ENCODE results near the gene S100A2. TPM values are rescaled to one million over a fixed set of nuclear protein-coding genes. Genes with fewer than 3 reads are reported as not detected.

S100A2 gene
- total RNA-seq = 1.9 and 3.8 TPM in 2 replicates

GRCh38 chr1:153565529-153566374 is at the start of gene S100A2:
Gene S100A2, minus strand, starts transcription at chr1:153565844. Its CDS starts 1,967 bp downstream, at chr1:153563877.

GRCh38 chr1:153612755-153613331 is 47.2 kb upstream of the S100A2 start, which contains the start of gene S100A16:
Gene S100A16, minus strand, starts transcription at chr1:153613137. Its CDS starts 4,986 bp downstream, at chr1:153608151.

GRCh38 chr1:153548722-153549688 is 16.6 kb downstream of the S100A2 start, which contains the start of gene S100A3:
Gene S100A3, minus strand, starts transcription at chr1:153549258. Its CDS starts 773 bp downstream, at chr1:153548485.

GRCh38 chr1:153545067-153546055 is 20.3 kb downstream of the S100A2 start, which contains the start of gene S100A4:
Gene S100A4, minus strand, starts transcription at chr1:153545806. Its CDS starts 1,012 bp downstream, at chr1:153544794.

GRCh38 chr1:153540394-153541361 is 25.0 kb downstream of the S100A2 start, which contains the start of gene S100A5:
Gene S100A5, minus strand, starts transcription at chr1:153540934. Its CDS starts 743 bp downstream, at chr1:153540191.

GRCh38 chr1:153535242-153536011 is 30.2 kb downstream of the S100A2 start, which contains the start of gene S100A6:
Gene S100A6, minus strand, starts transcription at chr1:153535991. Its CDS starts 652 bp downstream, at chr1:153535339.

Other genes starting within 250 kb of the S100A2 start
- gene PGLYRP4, start 217.0 kb downstream of the S100A2 start, total RNA-seq = not detected in 2 replicates
- gene S100A9, start 208.0 kb downstream of the S100A2 start, total RNA-seq = 0.18 and 0.19 TPM in 2 replicates
- not detected in 2 replicates for gene S100A12, start 190.2 kb downstream of the S100A2 start, total RNA-seq
- not detected in 2 replicates for gene S100A8, start 174.8 kb downstream of the S100A2 start, total RNA-seq
- gene S100A7A, start 149.3 kb downstream of the S100A2 start, total RNA-seq = not detected in 2 replicates
- not detected in 2 replicates for gene S100A7, start 105.2 kb downstream of the S100A2 start, total RNA-seq
- 1,061 and 1,806 TPM in 2 replicates for gene S100A6, start 29.9 kb downstream of the S100A2 start, total RNA-seq
- not detected in 2 replicates for gene S100A5, start 24.9 kb downstream of the S100A2 start, total RNA-seq
- 1.1 and 7.8 TPM in 2 replicates for gene S100A4, start 20.0 kb downstream of the S100A2 start, total RNA-seq
- 1.3 and 3.2 TPM in 2 replicates for gene S100A3, start 16.6 kb downstream of the S100A2 start, total RNA-seq
- 328 and 379 TPM in 2 replicates for gene S100A16, start 47.3 kb upstream of the S100A2 start, total RNA-seq
- not detected in 2 replicates for gene S100A14, start 50.5 kb upstream of the S100A2 start, total RNA-seq
- gene S100A13, start 61.7 kb upstream of the S100A2 start, total RNA-seq = 101 and 216 TPM in 2 replicates
- gene S100A1, start 62.6 kb upstream of the S100A2 start, total RNA-seq = not detected in 2 replicates
- gene CHTOP, start 68.2 kb upstream of the S100A2 start, total RNA-seq = 26.5 and 37.1 TPM in 2 replicates
- gene SNAPIN, start 92.9 kb upstream of the S100A2 start, total RNA-seq = 39.4 and 48.3 TPM in 2 replicates
- gene ILF2, start 105.1 kb upstream of the S100A2 start, total RNA-seq = 203 and 278 TPM in 2 replicates
- 4.7 and 12.0 TPM in 2 replicates for gene NPR1, start 112.8 kb upstream of the S100A2 start, total RNA-seq
- gene INTS3, start 162.2 kb upstream of the S100A2 start, total RNA-seq = 23.7 and 38.2 TPM in 2 replicates
- 11.4 and 14.7 TPM in 2 replicates for gene SLC27A3, start 209.6 kb upstream of the S100A2 start, total RNA-seq